Keratinocyte (primary cell): ENCODE measurements around the gene LRRC3B. TPM values are rescaled to one million over a fixed set of nuclear protein-coding genes. Genes with fewer than 3 reads are reported as not detected.

Experiments
- DNase-seq: peaks from one replicate; pipeline ENCODE4 v3.0.0-alpha.2; 2011; ENCODE audit warnings: low read depth, missing footprints, low spot score
- FAIRE-seq: peaks from 2 replicates; lab custom pipeline; 2011; peaks lifted over from hg19 to GRCh38; lab: Jason Lieb, UNC
- H2AFZ ChIP-seq: 2 replicates; pipeline ENCODE4 v1.6.0; 2012; ENCODE audit warnings: low read length, control low read depth, inconsistent platforms; ENCODE audit not compliant: control insufficient read depth
- H3K27ac ChIP-seq: 2 replicates; pipeline ENCODE4 v1.5.1; 2011; ENCODE audit warnings: low read length; ENCODE audit not compliant: control insufficient read depth, insufficient read depth
- H3K27me3 ChIP-seq: 3 replicates; pipeline ENCODE4 v1.6.0; 2011; ENCODE audit warnings: low read length; ENCODE audit not compliant: control insufficient read depth, insufficient read depth; ENCODE audit errors: extremely low read depth
- H3K36me3 ChIP-seq, 2 experiments: 2 replicates in 1 of 2; 3 replicates in 1 of 2; pipeline ENCODE4 v1.5.1; 2011; ENCODE audit warnings: low read length in 2 of 2, mild to moderate bottlenecking in 1 of 2; ENCODE audit not compliant: control insufficient read depth in 2 of 2, insufficient read depth in 2 of 2; ENCODE audit errors: extremely low read depth in 1 of 2
- H3K4me1 ChIP-seq: 3 replicates; pipeline ENCODE4 v1.5.1; 2011; ENCODE audit warnings: low read length; ENCODE audit not compliant: control insufficient read depth, insufficient read depth; ENCODE audit errors: extremely low read depth
- H3K4me2 ChIP-seq: 3 replicates; pipeline ENCODE4 v1.6.0; 2011; ENCODE audit warnings: low read depth, low read length; ENCODE audit not compliant: control insufficient read depth, insufficient read depth; ENCODE audit errors: extremely low read depth
- H3K4me3 ChIP-seq, 3 experiments: fragments of 200-600 bp in 1 of 3; sonication (generic) in 1 of 3; 2 replicates in 2 of 3; 3 replicates in 1 of 3; pipeline ENCODE4 v1.5.1; 2011 to 2016; ENCODE audit warnings: low read length in 3 of 3, mild to moderate bottlenecking in 3 of 3, control low read depth in 2 of 3, inconsistent platforms in 1 of 3, low read depth in 1 of 3, mixed read lengths in 1 of 3, mixed run types in 1 of 3, moderate library complexity in 1 of 3; ENCODE audit not compliant: control insufficient read depth in 2 of 3, insufficient read depth in 2 of 3; ENCODE audit errors: extremely low read depth in 1 of 3
- H3K79me2 ChIP-seq: 2 replicates; pipeline ENCODE4 v1.6.0; 2012; ENCODE audit warnings: low read length; ENCODE audit not compliant: control insufficient read depth, insufficient read depth
- H3K9ac ChIP-seq: 3 replicates; pipeline ENCODE4 v1.6.0; 2011; ENCODE audit warnings: low read length; ENCODE audit not compliant: control insufficient read depth, insufficient read depth; ENCODE audit errors: extremely low read depth
- H3K9me1 ChIP-seq: 3 replicates; pipeline ENCODE4 v1.6.0; 2011; ENCODE audit warnings: low read length; ENCODE audit not compliant: control insufficient read depth, insufficient read depth; ENCODE audit errors: extremely low read depth
- H3K9me3 ChIP-seq: 2 replicates; pipeline ENCODE4 v1.5.1; 2012; ENCODE audit warnings: low read depth, low read length; ENCODE audit not compliant: control insufficient read depth
- H4K20me1 ChIP-seq: 3 replicates; pipeline ENCODE4 v1.6.0; 2011; ENCODE audit warnings: low read length; ENCODE audit not compliant: control insufficient read depth, insufficient read depth; ENCODE audit errors: extremely low read depth
- CTCF ChIP-seq, 3 experiments: IDR thresholded peaks in 1 of 3; conservative IDR thresholded peaks in 1 of 3; optimal IDR thresholded peaks in 1 of 3; 2 replicates in 2 of 3; 3 replicates in 1 of 3; pipeline versions ENCODE3 to v1.5.1; 2011; ENCODE audit warnings: low read length in 3 of 3, mild to moderate bottlenecking in 3 of 3, moderate library complexity in 2 of 3, control low read depth in 1 of 3, inconsistent platforms in 1 of 3; ENCODE audit not compliant: insufficient read depth in 2 of 3; ENCODE audit errors: extremely low read depth in 1 of 3
- EZH2 ChIP-seq: IDR thresholded peaks from one replicate; pipeline ENCODE4 v1.6.1; 2012; ENCODE audit warnings: inconsistent platforms, mild to moderate bottlenecking, low read length, moderate library complexity
- dilution Hi-C: fragments of 300-500 bp; cut with MboI; formaldehyde crosslinking; loops from one replicate; pipeline ENCODE4 v1.7.0; 2020; ENCODE audit warnings: low sequenced_read_pairs; ENCODE audit not compliant: extremely low pct_ligation_motif_present
- polyA plus RNA-seq, 5 experiments: library from polyadenylated mRNA; depleted of rRNA in 3 of 5; stranded (reverse) in 3 of 5; stranded (forward) in 1 of 5; unstranded in 1 of 5; fragments of >200 nt; gene quantifications; 1 replicate in 1 of 5; 2 replicates in 3 of 5; 3 replicates in 1 of 5; pipeline versions ENCODE4 v1.2.1 to v1.2.3, GENCODE V29; 2011 to 2012; ENCODE audit warnings: missing spikeins in 2 of 5, low read depth in 1 of 5, low replicate concordance in 1 of 5

The LRRC3B gene
- polyA plus RNA-seq, 1 donor (not counting 4 experiments of a cell fraction or from before 2014, with no cell fraction given): not detected

DNA sequence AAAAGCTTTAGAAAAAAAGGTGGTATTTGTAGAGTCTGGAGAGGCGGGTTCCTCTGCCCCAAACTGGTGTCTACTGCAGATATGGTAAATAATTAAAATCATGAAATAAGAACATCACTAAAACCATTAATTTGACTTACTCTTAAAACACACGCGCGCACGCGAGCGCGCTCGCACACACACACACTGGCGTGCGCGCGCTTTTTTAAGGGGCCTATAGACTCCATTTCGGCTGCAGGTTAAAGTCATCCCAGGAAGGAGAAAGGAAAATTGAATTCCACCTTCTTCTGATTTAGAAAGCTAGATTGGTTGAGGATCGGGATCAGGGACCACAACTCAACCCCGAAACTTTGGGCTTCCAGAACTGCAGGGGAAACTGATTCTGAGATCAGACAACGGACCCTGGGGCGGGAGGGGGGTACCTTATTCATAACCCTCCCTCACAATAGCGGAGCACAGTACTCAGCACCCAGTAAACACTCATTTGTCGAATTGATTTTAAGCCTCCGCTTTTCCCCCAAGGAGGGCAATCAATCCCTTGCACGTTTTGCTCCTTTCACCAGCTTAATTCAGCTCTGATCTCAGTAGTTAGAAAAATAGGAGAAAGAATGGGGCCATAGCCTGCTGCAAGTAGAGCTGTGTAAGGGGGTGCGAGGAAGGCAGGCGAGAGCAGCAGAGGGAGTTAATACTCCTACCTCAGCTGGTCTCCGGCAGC is 509 bp upstream of the LRRC3B start:
- Histone ChIP-seq H3K27ac (no peak overlapping the region), H3K4me3 (peak overlapping the region in 1 of 3 experiments; percentile 22), H3K4me2 (no peak overlapping the region), H2AFZ (no peak overlapping the region), H3K79me2 (no peaks in the 10 kb centered on the region), H4K20me1 (no peaks in the 10 kb centered on the region), H3K9me3 (no peaks in the 10 kb centered on the region), H3K36me3 (no peaks in the 10 kb centered on the region), H3K27me3 (peaks cover 49% of the 10 kb centered on the region), H3K4me1 (no peaks in the 10 kb centered on the region), H3K9me1 (no peaks in the 10 kb centered on the region), H3K9ac (no peak overlapping the region)
- no peak for FAIRE-seq
- dilution Hi-C loops: no loop called here
- TF ChIP-seq CTCF (optimal IDR thresholded peaks at IDR 0.05 in 1 of 3, IDR thresholded peaks at IDR 0.05 in 1 of 3, conservative IDR thresholded peaks at IDR 0.05 in 1 of 3; ENCODE audit: extremely low read depth in 1 of 3, insufficient read depth in 2 of 3, low read length in 3 of 3) (no peak), EZH2 (peak; percentile 81)
- no peak for DNase-seq

- Histone ChIP-seq H3K9ac (no peak overlapping the region), H3K36me3 (no peaks in the 10 kb centered on the region), H3K4me2 (no peak overlapping the region), H3K27me3 (peaks cover 51% of the 10 kb centered on the region), H3K4me1 (no peaks in the 10 kb centered on the region), H3K27ac (no peak overlapping the region), H3K4me3 (no peak overlapping the region), H4K20me1 (no peaks in the 10 kb centered on the region), H2AFZ (no peak overlapping the region), H3K9me1 (no peaks in the 10 kb centered on the region), H3K79me2 (no peaks in the 10 kb centered on the region), H3K9me3 (no peaks in the 10 kb centered on the region)
- DNase-seq (no peak), FAIRE-seq (no peak)
- dilution Hi-C loops: no loop called here
- TF ChIP-seq EZH2 (peak; percentile 49), CTCF (optimal IDR thresholded peaks at IDR 0.05 in 1 of 3, IDR thresholded peaks at IDR 0.05 in 1 of 3, conservative IDR thresholded peaks at IDR 0.05 in 1 of 3; ENCODE audit: extremely low read depth in 1 of 3, insufficient read depth in 2 of 3, low read length in 3 of 3) (no peak)
Measured at GRCh38 chr3:26623419-26624208, 1.0 kb downstream of the LRRC3B start.
